Measurements from ENCODE around the gene SUCLG2. TPM values are rescaled to one million over a fixed set of nuclear protein-coding genes. Genes with fewer than 3 reads are reported as not detected.

SUCLG2 gene
- total and polyA plus RNA-seq, 12 donors, result 28.3 to 122 (median 97.4) TPM

DNA sequence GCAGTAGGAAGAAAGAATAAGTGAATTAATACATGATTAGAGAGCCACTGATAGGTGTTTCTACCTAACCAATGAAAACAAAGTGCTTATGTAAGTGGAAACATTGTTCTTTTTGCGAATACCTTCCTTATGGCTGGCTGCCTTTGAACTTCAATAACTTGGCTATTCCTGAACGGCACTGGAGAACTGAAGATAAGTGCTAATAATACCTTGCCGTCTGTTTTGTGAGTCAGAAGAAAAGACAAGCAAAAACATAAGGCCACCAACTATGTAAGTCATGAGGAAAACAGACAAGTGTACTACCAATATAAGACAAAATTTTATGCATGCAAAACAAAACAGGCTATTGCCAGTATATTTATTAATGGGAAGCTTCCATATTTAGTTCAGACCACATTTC lies 160.6 kb downstream of the SUCLG2 start:
- intact Hi-C loops (cut with DNase I), result no loop called here
- Histone ChIP-seq H3K4me1 (peaks cover 0 to 7% (median 0%) of the 10 kb centered on the region in 9 donors), H3K4me3 (no peak overlapping the region), H3K27me3 (no peaks in the 10 kb centered on the region), H3K36me3 (peaks cover 0 to 42% (median 0%) of the 10 kb centered on the region in 9 donors), H3K27ac (no peak overlapping the region), H3K9me3 (no peaks in the 10 kb centered on the region)
- TF ChIP-seq, protein P1, sequence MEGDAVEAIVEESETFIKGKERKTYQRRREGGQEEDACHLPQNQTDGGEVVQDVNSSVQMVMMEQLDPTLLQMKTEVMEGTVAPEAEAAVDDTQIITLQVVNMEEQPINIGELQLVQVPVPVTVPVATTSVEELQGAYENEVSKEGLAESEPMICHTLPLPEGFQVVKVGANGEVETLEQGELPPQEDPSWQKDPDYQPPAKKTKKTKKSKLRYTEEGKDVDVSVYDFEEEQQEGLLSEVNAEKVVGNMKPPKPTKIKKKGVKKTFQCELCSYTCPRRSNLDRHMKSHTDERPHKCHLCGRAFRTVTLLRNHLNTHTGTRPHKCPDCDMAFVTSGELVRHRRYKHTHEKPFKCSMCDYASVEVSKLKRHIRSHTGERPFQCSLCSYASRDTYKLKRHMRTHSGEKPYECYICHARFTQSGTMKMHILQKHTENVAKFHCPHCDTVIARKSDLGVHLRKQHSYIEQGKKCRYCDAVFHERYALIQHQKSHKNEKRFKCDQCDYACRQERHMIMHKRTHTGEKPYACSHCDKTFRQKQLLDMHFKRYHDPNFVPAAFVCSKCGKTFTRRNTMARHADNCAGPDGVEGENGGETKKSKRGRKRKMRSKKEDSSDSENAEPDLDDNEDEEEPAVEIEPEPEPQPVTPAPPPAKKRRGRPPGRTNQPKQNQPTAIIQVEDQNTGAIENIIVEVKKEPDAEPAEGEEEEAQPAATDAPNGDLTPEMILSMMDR (IDR thresholded peaks at IDR 0.05), result no peak
- DNase-seq (no peak), ATAC-seq (peak in 2 of 8 donors; percentile 65 to 71)
- WGBS, 2 donors, result 47 to 57% methylated on average over 3 of the region's 3 CpGs

DNA sequence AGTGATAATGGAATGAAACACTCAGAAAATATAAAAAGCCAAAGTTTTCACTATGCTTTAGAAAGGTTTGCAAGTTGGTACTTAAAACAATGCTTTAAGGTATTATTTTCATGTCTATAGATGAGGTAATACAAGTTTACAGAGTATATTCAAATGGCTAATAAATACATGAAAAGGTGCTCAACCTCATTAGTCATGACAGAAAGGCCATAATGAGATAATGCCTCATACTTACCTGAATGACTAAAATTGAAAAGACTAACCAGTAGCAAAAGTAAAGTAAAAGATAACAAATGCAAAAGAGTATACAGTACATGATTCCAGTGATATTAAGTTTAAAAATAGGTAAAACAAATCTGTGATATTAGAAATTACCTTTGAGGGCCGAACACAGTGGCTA lies 163.8 kb downstream of the SUCLG2 start:
- 96 to 97% methylated on average over 1 of the region's 1 CpG for WGBS, 2 donors
- Histone ChIP-seq H3K27ac (no peak overlapping the region), H3K36me3 (peaks cover 0 to 31% (median 0%) of the 10 kb centered on the region in 9 donors), H3K27me3 (no peaks in the 10 kb centered on the region), H3K4me3 (no peak overlapping the region), H3K4me1 (peaks cover 0 to 17% (median 0%) of the 10 kb centered on the region in 9 donors), H3K9me3 (no peaks in the 10 kb centered on the region)
- DNase-seq (no peak), ATAC-seq (no peak)
- intact Hi-C loops (cut with DNase I), result no loop called here
- TF ChIP-seq, protein P1 (IDR thresholded peaks at IDR 0.05), result no peak

DNA sequence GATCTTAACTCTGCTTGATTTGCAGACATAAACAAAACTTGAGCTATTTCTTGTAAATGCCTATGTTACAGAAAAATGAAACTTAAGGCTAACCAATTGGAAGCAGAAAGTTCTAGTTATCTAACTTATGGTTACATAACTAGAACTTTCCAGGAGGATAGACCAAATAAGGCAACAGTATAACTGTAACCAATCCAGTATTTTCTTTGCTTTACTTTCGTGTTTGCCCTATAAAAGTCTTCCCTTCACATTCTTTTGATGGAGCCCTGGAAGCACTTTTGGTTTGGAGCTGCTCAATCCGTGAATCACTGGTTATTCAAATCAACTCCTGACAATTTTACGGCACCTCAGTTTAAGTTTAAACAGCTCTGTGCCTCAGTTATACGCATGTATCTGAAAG lies 164.6 kb downstream of the SUCLG2 start:
- intact Hi-C loops (cut with DNase I), result no loop called here
- no peak overlapping the region for H3K27ac ChIP-seq
- ATAC-seq (peak in 1 of 8 donors; percentile 52), DNase-seq (no peak)
- TF ChIP-seq, protein P1 (IDR thresholded peaks at IDR 0.05), result no peak
- H3K4me3 ChIP-seq, result no peak overlapping the region
- no peaks in the 10 kb centered on the region for H3K9me3 ChIP-seq
- H3K4me1 ChIP-seq, result peaks cover 0 to 17% (median 0%) of the 10 kb centered on the region in 9 donors
- 89 to 93% methylated on average over 4 of the region's 4 CpGs for WGBS, 2 donors
- H3K36me3 ChIP-seq, result peaks cover 0 to 24% (median 0%) of the 10 kb centered on the region in 9 donors
- no peaks in the 10 kb centered on the region for H3K27me3 ChIP-seq

DNA sequence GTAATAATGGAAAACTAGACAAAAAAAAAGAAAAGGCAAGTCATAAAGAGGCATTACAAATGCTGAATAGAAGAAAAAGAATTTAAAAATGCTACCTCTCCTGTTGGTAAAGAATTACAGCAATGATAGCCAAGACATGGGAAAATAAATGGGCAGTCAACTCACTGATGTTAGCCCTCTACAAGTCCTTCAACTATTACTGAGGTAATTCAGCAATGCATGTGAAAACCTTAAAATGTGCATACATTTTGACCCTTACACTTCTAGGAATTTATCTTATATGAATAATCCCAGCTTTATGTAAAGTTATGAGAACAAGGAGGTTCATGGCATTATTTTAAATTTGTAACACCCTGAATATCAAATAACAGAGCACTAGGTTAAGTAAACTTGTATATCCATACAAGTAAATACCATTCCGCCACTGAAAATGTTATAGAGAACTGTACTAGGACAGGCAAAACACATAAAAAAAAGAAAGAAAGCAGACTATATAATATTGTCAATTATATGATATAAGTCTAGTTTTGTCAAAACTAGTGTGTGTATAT lies 166.8 kb downstream of the SUCLG2 start:
- DNase-seq (no peak), ATAC-seq (no peak)
- H3K4me1 ChIP-seq, result peaks cover 0 to 11% (median 0%) of the 10 kb centered on the region in 9 donors
- H3K36me3 ChIP-seq, result peaks cover 0 to 13% (median 0%) of the 10 kb centered on the region in 9 donors
- TF ChIP-seq, protein P1 (IDR thresholded peaks at IDR 0.05), result no peak
- 99 to 100% methylated on average over 1 of the region's 1 CpG for WGBS, 2 donors
- H3K4me3 ChIP-seq, result no peak overlapping the region
- intact Hi-C loops (cut with DNase I), result no loop called here
- no peaks in the 10 kb centered on the region for H3K9me3 ChIP-seq
- no peaks in the 10 kb centered on the region for H3K27me3 ChIP-seq
- no peak overlapping the region for H3K27ac ChIP-seq
